C4-2B (cell line): ENCODE data around the gene MMRN1.

Experiments used
- ZFX ChIP-seq: fragments of 450-650 bp; IDR thresholded peaks from 2 replicates; pipeline ENCODE4 v1.6.1; 2017
- TF ChIP-seq, protein P1 (sequence below): fragments of 450-650 bp; conservative IDR thresholded peaks from 2 replicates; pipeline ENCODE4 v1.5.1; 2017; ENCODE audit warnings: mild to moderate bottlenecking

DNA sequence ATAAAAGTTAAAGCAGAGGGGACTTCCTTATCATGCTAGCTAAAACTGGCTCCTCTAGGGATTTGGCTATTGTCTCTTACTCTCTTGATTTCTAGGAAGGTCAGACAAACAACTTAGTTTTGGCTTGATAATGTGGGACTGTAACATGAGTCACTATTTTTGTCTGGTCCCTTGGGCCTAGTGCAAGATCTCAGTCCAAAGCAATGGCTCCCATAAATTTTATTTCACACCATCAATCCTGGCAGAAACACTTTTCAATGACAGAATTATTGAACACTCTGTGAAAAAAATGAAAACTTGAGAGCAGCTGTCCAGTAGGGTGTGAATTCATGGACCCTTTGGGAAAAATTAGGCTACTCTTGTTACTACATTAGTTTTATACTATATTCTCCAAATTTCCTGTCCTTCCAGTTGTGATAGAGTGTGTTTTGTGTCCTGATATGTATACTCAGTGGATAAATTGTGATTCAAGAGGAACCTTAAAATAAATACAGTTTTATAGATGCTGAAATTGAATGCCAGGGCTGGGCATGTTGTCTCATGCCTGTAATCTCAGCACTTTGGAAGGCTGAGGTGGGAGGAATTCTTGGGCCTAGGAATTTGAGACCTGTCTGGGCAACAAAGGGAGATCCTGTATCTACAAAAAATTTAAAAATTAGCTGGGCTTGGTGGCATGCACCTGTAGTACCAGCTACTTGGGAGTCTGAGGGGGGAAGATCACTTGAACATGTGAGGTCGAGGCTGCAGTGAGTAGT, 46.9 kb upstream of the MMRN1 start:
- TF ChIP-seq, protein P1, sequence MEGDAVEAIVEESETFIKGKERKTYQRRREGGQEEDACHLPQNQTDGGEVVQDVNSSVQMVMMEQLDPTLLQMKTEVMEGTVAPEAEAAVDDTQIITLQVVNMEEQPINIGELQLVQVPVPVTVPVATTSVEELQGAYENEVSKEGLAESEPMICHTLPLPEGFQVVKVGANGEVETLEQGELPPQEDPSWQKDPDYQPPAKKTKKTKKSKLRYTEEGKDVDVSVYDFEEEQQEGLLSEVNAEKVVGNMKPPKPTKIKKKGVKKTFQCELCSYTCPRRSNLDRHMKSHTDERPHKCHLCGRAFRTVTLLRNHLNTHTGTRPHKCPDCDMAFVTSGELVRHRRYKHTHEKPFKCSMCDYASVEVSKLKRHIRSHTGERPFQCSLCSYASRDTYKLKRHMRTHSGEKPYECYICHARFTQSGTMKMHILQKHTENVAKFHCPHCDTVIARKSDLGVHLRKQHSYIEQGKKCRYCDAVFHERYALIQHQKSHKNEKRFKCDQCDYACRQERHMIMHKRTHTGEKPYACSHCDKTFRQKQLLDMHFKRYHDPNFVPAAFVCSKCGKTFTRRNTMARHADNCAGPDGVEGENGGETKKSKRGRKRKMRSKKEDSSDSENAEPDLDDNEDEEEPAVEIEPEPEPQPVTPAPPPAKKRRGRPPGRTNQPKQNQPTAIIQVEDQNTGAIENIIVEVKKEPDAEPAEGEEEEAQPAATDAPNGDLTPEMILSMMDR = no peak
- TF ChIP-seq ZFX = no peak
